HEK293T (cell line): Measurements from ENCODE around the gene LRFN5.

Experiments used
- ARNT ChIP-seq: fragments of 450-650 bp; IDR thresholded peaks from 2 replicates; pipeline ENCODE4 v1.6.1; 2017; ENCODE audit warnings: mild to moderate bottlenecking
- BHLHE40 ChIP-seq: fragments of 450-650 bp; IDR thresholded peaks from 2 replicates; pipeline ENCODE4 v1.6.1; 2016; ENCODE audit warnings: mild to moderate bottlenecking, moderate library complexity, borderline replicate concordance
- CTBP1 ChIP-seq: fragments of 450-650 bp; IDR thresholded peaks from 2 replicates; pipeline ENCODE4 v1.6.1; 2016; ENCODE audit warnings: borderline replicate concordance
- HDGF ChIP-seq: fragments of 450-650 bp; IDR thresholded peaks from 2 replicates; pipeline ENCODE4 v1.6.1; 2017; ENCODE audit warnings: antibody characterized with exemption, borderline replicate concordance
- L3MBTL2 ChIP-seq: fragments of 450-650 bp; conservative IDR thresholded peaks from 2 replicates; pipeline ENCODE4 v1.6.1; 2016; ENCODE audit warnings: mild to moderate bottlenecking
- LEF1 ChIP-seq: fragments of 450-650 bp; IDR thresholded peaks from 2 replicates; pipeline ENCODE4 v1.6.1; 2017; ENCODE audit warnings: mild to moderate bottlenecking, borderline replicate concordance
- NFRKB ChIP-seq: fragments of 450-650 bp; IDR thresholded peaks from 2 replicates; pipeline ENCODE4 v1.6.1; 2016; ENCODE audit warnings: mild to moderate bottlenecking, moderate library complexity
- SP1 ChIP-seq: fragments of 450-650 bp; IDR thresholded peaks from 2 replicates; pipeline ENCODE4 v1.6.1; 2017
- SUZ12 ChIP-seq: fragments of 450-650 bp; IDR thresholded peaks from 2 replicates; pipeline ENCODE4 v1.6.1; 2016; ENCODE audit warnings: mild to moderate bottlenecking
- ZNF384 ChIP-seq: fragments of 450-650 bp; IDR thresholded peaks from 2 replicates; pipeline ENCODE4 v1.6.1; 2016

GRCh38 chr14:41623736-41624135 lies 17.1 kb downstream of the LRFN5 start:
- TF ChIP-seq SP1 (no peak), NFRKB (no peak), BHLHE40 (no peak), ARNT (no peak), LEF1 (no peak), SUZ12 (no peak), CTBP1 (no peak), HDGF (no peak), ZNF384 (no peak), L3MBTL2 (no peak)
